ENCODE results near the gene CSNK2A1.
A peak's percentile ranks its signal among the peaks of the same experiment; 100 is the strongest.
"Not testable (repeated sequence)": the region's sequence is repeated elsewhere in the genome, so short reads cannot be mapped to it uniquely, and the experiment has no call there.

Gene CSNK2A1

DNA sequence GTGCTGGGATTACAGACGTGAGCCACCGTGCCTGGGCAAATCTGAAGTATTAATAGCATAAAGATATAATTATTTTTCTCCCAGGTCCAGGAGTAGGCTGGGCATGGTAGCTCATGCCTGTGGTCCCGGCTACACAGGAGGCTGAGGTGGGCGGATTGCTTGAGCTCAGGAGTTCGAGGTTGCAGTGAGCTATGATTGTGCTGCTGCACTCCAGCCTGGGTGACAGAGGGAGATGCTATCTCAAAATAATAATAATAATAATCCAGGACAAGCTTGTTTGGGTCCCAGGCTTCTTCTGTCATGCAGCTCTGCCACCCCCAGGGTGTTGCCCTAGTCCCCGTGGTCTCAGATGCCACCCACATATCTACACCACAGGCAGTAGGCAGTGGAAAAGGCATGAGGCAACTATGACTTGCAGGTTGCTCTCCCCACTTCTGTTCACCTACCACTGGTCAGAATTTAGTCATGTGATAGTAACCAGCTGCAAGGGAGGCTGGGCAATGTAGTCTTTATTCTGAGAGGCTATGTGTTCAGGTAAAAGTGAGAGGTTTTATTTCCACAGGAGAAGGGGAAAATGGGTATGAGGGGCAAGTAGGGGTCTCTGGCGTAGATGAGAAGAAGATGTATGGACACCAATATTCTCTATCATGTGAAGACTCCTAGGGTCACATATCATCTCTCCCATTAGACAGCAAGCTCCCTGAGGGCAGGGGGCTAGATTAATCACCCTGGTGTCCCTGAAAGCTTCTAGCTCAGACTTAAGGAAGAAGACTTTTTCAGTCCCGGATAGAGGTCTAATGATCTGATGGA is 40.8 kb upstream of the CSNK2A1 start:
- Histone ChIP-seq H3K9ac (ENCODE audit: low read length) (no peak overlapping the region), H3K9me3 (ENCODE audit: insufficient read depth, low read length) (no peaks in the 10 kb centered on the region), H3K79me2 (ENCODE audit: insufficient read depth, low read length) (no peaks in the 10 kb centered on the region), H3K9me2 (replicated peaks; ENCODE audit: insufficient read depth, low read length) (no peaks in the 10 kb centered on the region), H2AFZ (ENCODE audit: low read depth, low read length, severe bottlenecking) (peak overlapping the region; percentile 54), H3K27me3 (ENCODE audit: low read length) (no peaks in the 10 kb centered on the region), H3F3A (ENCODE audit: insufficient read depth) (no peaks in the 10 kb centered on the region), H3K4me2 (ENCODE audit: low read depth, low read length, poor library complexity, severe bottlenecking) (peak overlapping the region; percentile 13), H3K27ac (ENCODE audit: low read depth, low read length) (no peak overlapping the region), H3K36me3 (ENCODE audit: low read length) (no peaks in the 10 kb centered on the region), H3K4me3 (ENCODE audit: insufficient read depth, low read length, poor library complexity, severe bottlenecking) (no peak overlapping the region), H4K20me1 (ENCODE audit: low read depth, low read length) (no peaks in the 10 kb centered on the region)
- TF ChIP-seq EZH2phosphoT487 (conservative IDR thresholded peaks at IDR 0.05; ENCODE audit: low read length), result no peak
- TF ChIP-seq, protein P1, sequence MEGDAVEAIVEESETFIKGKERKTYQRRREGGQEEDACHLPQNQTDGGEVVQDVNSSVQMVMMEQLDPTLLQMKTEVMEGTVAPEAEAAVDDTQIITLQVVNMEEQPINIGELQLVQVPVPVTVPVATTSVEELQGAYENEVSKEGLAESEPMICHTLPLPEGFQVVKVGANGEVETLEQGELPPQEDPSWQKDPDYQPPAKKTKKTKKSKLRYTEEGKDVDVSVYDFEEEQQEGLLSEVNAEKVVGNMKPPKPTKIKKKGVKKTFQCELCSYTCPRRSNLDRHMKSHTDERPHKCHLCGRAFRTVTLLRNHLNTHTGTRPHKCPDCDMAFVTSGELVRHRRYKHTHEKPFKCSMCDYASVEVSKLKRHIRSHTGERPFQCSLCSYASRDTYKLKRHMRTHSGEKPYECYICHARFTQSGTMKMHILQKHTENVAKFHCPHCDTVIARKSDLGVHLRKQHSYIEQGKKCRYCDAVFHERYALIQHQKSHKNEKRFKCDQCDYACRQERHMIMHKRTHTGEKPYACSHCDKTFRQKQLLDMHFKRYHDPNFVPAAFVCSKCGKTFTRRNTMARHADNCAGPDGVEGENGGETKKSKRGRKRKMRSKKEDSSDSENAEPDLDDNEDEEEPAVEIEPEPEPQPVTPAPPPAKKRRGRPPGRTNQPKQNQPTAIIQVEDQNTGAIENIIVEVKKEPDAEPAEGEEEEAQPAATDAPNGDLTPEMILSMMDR (IDR thresholded peaks at IDR 0.05; ENCODE audit: insufficient read depth, low read length, poor library complexity, severe bottlenecking), result no peak

DNA sequence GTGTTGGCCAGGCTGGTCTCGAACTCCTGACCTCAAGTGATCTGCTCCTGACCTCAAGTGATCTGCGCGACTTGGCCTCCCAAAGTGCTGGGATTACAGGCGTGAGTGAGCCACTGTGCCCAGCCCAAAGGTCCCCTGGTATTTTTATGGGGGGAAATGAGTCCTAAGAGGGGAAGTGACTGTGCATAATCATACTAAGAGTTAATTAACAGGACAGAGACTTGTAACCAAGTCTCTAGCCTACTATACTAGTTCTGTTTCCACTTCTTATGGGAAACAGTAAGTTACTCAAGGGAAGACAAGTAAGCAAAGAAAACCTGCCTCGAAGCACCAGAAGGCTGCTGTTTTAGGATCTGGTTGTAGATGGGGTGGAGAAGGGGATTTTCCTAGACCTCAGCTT is 38.6 kb upstream of the CSNK2A1 start:
- Histone ChIP-seq H3K27ac (ENCODE audit: low read depth, low read length) (no peak overlapping the region), H3K4me2 (ENCODE audit: low read depth, low read length, poor library complexity, severe bottlenecking) (no peak overlapping the region), H3K4me3 (ENCODE audit: insufficient read depth, low read length, poor library complexity, severe bottlenecking) (no peak overlapping the region), H3K9ac (ENCODE audit: low read length) (no peak overlapping the region), H3F3A (ENCODE audit: insufficient read depth) (no peaks in the 10 kb centered on the region), H2AFZ (ENCODE audit: low read depth, low read length, severe bottlenecking) (no peak overlapping the region), H3K36me3 (ENCODE audit: low read length) (no peaks in the 10 kb centered on the region), H3K9me3 (ENCODE audit: insufficient read depth, low read length) (no peaks in the 10 kb centered on the region), H3K27me3 (ENCODE audit: low read length) (no peaks in the 10 kb centered on the region), H3K79me2 (ENCODE audit: insufficient read depth, low read length) (no peaks in the 10 kb centered on the region), H4K20me1 (ENCODE audit: low read depth, low read length) (no peaks in the 10 kb centered on the region), H3K9me2 (replicated peaks; ENCODE audit: insufficient read depth, low read length) (no peaks in the 10 kb centered on the region)
- TF ChIP-seq, protein P1 (IDR thresholded peaks at IDR 0.05; ENCODE audit: insufficient read depth, low read length, poor library complexity, severe bottlenecking), result no peak
- TF ChIP-seq EZH2phosphoT487 (conservative IDR thresholded peaks at IDR 0.05; ENCODE audit: low read length), result no peak

DNA sequence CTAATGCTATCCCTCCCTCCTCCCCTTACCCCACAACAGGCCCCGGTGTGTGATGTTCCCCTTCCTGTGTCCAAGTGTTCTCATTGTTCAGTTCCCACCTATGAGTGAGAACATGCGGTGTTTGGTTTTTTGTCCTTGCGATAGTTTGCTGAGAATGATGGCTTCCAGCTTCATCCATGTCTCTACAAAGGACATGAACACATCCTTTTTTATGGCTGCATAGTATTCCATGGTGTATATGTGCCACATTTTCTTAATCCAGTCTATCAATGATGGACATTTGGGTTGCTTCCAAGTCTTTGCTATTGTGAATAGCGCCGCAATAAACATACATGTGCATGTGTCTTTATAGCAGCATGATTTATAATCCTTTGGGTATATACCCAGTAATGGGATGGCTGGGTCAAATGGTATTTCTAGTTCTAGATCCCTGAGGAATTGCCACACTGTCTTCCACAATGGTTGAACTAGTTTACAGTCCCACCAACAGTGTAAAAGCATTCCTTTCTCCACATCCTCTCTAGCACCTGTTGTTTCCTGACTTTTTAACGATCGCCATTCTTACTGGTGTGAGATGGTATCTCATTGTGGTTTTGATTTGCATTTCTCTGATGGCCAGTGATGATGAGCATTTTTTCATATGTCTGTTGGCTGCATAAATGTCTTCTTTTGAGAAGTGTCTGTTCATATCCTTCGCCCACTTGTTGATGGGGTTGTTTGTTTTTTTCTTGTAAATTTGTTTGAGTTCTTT is 35.5 kb upstream of the CSNK2A1 start:
- H3K9ac ChIP-seq (ENCODE audit: low read length); H3K4me3 ChIP-seq (ENCODE audit: insufficient read depth, low read length, poor library complexity, severe bottlenecking); H3K27ac ChIP-seq (ENCODE audit: low read depth, low read length); H3K36me3 ChIP-seq (ENCODE audit: low read length); H3K9me3 ChIP-seq (ENCODE audit: insufficient read depth, low read length); H3F3A ChIP-seq (ENCODE audit: insufficient read depth); H3K79me2 ChIP-seq (ENCODE audit: insufficient read depth, low read length); H2AFZ ChIP-seq (ENCODE audit: low read depth, low read length, severe bottlenecking); H3K4me2 ChIP-seq (ENCODE audit: low read depth, low read length, poor library complexity, severe bottlenecking); H4K20me1 ChIP-seq (ENCODE audit: low read depth, low read length); H3K9me2 ChIP-seq (replicated peaks; ENCODE audit: insufficient read depth, low read length); H3K27me3 ChIP-seq (ENCODE audit: low read length): not testable (repeated sequence)

All from SU-DHL-6 (cell line).